Measurements from ENCODE around the gene HSD3B1.
"Not testable (repeated sequence)": the region's sequence is repeated elsewhere in the genome, so short reads cannot be mapped to it uniquely, and the experiment has no call there.

Gene HSD3B1

GRCh38 chr1:119532324-119532910 is 25.4 kb downstream of the HSD3B1 start:
- Mint-ChIP-seq H3K4me1 (no peaks in the 10 kb centered on the region), H3K27me3 (peaks cover 5% of the 10 kb centered on the region), H3K36me3 (ENCODE audit: low read depth) (no peaks in the 10 kb centered on the region), H3K9me3 (peaks cover 8% of the 10 kb centered on the region), H3K4me3 (no peak overlapping the region), H3K27ac (no peak overlapping the region)
- DNase-seq = no peak
- no peak for ATAC-seq

DNA sequence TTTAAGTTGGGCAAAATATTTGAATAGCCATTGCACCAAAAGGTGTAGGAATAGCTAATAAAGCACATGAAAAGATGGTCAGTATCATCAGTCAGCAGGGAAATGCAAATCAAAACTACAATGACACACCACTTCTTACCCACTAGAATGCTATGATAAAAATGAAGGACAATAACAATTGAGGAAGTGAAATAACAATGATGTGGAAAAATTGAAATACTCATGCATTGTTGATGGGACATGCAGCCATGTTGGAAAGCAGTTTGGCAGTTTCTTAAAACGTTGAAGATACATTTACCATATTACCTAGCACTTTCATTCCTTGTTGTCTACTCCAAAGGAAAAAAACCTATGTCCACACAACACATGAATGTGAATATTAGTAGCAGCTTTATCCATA is 28.4 kb downstream of the HSD3B1 start:
- no peak for ATAC-seq

GRCh38 chr1:119537966-119538365 is 31.0 kb downstream of the HSD3B1 start:
- no peaks in the 10 kb centered on the region for H3K4me1 Mint-ChIP-seq
- ATAC-seq = no peak
- no peaks in the 10 kb centered on the region for H3K9me3 Mint-ChIP-seq
- DNase-seq = no peak
- no peak overlapping the region for H3K4me3 Mint-ChIP-seq
- H3K36me3 Mint-ChIP-seq (ENCODE audit: low read depth) = no peaks in the 10 kb centered on the region
- H3K27ac Mint-ChIP-seq = no peak overlapping the region
- H3K27me3 Mint-ChIP-seq = peaks cover 5% of the 10 kb centered on the region

More for the DNA sequence above, 28.4 kb downstream of the HSD3B1 start:
- no peaks in the 10 kb centered on the region for H3K4me1 Mint-ChIP-seq
- peaks cover 5% of the 10 kb centered on the region for H3K9me3 Mint-ChIP-seq
- H3K27ac Mint-ChIP-seq = no peak overlapping the region
- H3K27me3 Mint-ChIP-seq = peaks cover 5% of the 10 kb centered on the region
- H3K36me3 Mint-ChIP-seq (ENCODE audit: low read depth) = no peaks in the 10 kb centered on the region
- no peak overlapping the region for H3K4me3 Mint-ChIP-seq
- no peak for DNase-seq

DNA sequence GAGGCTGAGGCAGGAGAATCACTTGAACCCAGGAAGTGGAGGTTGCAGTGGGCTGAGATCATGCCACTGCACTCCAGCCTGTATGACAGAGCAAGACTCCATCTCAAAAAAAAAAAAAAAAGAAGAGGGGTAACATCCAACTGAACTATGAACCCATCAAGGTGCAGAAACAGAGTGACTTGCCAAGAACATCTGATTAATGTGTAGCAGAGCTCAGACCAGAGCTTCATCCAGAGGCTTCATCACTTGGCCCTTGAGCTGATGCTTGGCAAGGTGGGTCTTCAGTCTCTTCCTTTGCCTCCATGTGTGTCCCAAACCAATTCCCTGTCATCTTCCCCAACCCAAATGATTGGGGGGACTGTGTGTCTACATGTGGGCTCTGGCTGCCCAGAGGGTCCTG is 32.6 kb downstream of the HSD3B1 start:
- Mint-ChIP-seq H3K9me3 (no peaks in the 10 kb centered on the region), H3K4me3 (no peak overlapping the region), H3K4me1 (no peaks in the 10 kb centered on the region), H3K36me3 (ENCODE audit: low read depth) (no peaks in the 10 kb centered on the region), H3K27me3 (peaks cover 7% of the 10 kb centered on the region), H3K27ac (no peak overlapping the region)
- ATAC-seq = no peak
- DNase-seq = no peak

DNA sequence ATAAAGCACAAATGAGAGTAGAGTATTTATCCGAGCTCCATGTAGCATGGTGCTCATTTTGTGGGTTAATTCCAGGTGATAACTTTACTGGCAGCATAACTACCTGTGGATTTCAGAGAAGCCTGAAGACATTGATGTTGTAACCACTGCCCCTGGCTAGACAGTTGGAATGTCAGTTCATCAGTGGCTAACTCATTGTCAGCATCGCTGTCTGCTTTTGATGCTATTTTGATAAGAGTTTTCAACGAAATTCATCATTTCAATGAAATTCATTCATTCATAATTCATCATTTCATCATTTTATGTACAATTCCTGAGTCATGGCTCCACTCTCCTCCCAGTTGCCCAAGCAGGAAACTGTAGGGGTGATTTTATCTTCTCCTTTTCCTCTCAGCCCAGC is 34.4 kb downstream of the HSD3B1 start:
- Mint-ChIP-seq H3K36me3 (ENCODE audit: low read depth) (no peaks in the 10 kb centered on the region), H3K27me3 (peaks cover 7% of the 10 kb centered on the region), H3K4me3 (no peak overlapping the region), H3K27ac (no peak overlapping the region), H3K4me1 (no peaks in the 10 kb centered on the region), H3K9me3 (no peaks in the 10 kb centered on the region)
- DNase-seq = no peak
- no peak for ATAC-seq

DNA sequence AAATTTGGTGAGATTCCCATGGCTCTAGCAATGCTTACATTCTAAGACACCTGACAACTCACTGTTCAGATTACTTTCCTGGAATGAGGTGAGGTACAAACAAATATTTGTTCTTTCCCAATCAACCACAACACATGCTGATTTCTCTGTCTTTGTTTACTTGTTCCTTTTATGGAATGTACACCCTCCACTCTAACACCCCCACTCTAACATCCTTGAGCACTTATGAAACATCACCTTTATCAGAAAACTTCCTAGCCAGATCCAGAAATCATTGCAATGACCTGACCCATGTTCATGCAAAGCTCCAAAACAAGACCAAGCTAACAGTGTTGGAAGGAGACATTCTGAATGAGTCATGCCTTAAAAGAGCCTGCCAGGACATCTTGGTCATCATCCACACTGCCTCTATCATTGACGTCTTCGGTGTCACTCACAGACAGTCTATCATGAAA is 35.5 kb downstream of the HSD3B1 start:
- H3K9me3 Mint-ChIP-seq = no peaks in the 10 kb centered on the region
- H3K4me3 Mint-ChIP-seq = no peak overlapping the region
- H3K36me3 Mint-ChIP-seq (ENCODE audit: low read depth) = no peaks in the 10 kb centered on the region
- peaks cover 7% of the 10 kb centered on the region for H3K27me3 Mint-ChIP-seq
- DNase-seq (no peak), ATAC-seq (no peak)
- H3K27ac Mint-ChIP-seq = no peak overlapping the region
- H3K4me1 Mint-ChIP-seq = no peaks in the 10 kb centered on the region

DNA sequence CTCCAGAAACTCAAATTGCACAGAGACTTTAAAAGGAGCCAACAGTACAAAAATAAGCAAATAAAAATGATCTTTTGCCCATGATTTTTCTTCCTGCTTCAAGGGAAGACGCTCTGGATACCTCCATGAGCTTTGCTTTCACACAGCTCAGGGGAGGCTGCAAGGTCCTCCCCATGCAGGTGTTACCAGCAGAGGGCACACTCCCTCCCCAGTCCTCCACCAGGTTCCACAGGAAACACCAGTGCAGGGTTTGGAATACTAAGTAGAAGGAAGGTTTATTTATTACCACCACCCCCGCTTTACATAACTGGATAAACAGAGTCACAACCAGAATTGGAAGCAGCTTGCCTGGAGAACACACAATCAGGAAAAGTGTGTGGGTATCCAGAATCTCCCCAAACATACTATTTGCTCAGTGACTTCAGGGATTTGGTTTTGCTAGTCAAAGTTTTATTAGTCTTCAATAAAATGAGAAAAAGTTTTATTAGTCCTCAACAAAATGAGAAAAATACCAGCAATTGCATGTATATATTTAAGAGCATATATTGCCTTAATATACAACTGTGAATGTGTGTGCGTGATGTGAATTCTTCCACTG is 37.3 kb downstream of the HSD3B1 start:
- H3K27me3 Mint-ChIP-seq = peaks cover 7% of the 10 kb centered on the region
- no peak for DNase-seq
- no peaks in the 10 kb centered on the region for H3K4me1 Mint-ChIP-seq
- H3K27ac Mint-ChIP-seq = no peak overlapping the region
- H3K4me3 Mint-ChIP-seq = no peak overlapping the region
- no peaks in the 10 kb centered on the region for H3K36me3 Mint-ChIP-seq (ENCODE audit: low read depth)
- no peaks in the 10 kb centered on the region for H3K9me3 Mint-ChIP-seq
- no peak for ATAC-seq

DNA sequence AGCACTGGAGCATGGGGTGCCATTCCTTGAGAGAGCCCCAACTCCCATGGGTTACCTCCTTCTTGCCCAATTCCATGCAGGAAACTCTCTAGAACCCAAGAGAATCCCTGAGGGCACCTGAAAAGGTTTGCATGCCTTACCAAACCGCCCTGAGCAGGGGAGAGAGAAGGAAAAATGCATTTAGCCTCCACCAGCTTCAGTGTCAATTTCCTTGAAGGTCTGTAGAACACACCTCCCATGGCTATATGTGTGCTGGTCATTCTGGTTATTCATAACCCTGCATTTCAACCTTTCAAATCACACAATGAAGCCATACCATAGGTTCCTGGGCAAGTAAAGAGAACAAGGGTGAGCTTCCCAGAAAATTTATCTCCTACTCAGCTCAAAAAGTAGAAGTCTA is 39.6 kb downstream of the HSD3B1 start:
- H3K9me3 Mint-ChIP-seq = no peaks in the 10 kb centered on the region
- no peak overlapping the region for H3K4me3 Mint-ChIP-seq
- peaks cover 7% of the 10 kb centered on the region for H3K27me3 Mint-ChIP-seq

GRCh38 chr1:119547306-119547705 is 40.3 kb downstream of the HSD3B1 start:
- H3K27me3 Mint-ChIP-seq = peaks cover 7% of the 10 kb centered on the region
- H3K4me1 Mint-ChIP-seq = no peaks in the 10 kb centered on the region
- no peaks in the 10 kb centered on the region for H3K9me3 Mint-ChIP-seq
- DNase-seq (no peak), ATAC-seq (no peak)
- no peak overlapping the region for H3K27ac Mint-ChIP-seq
- no peak overlapping the region for H3K4me3 Mint-ChIP-seq
- H3K36me3 Mint-ChIP-seq (ENCODE audit: low read depth) = no peaks in the 10 kb centered on the region

More for the DNA sequence above, 39.6 kb downstream of the HSD3B1 start:
- Mint-ChIP-seq H3K36me3 (ENCODE audit: low read depth) (no peaks in the 10 kb centered on the region), H3K4me1 (no peaks in the 10 kb centered on the region), H3K27ac (no peak overlapping the region)
- ATAC-seq (no peak), DNase-seq (no peak)

GRCh38 chr1:119547805-119548204 is 40.8 kb downstream of the HSD3B1 start:
- no peak for ATAC-seq
- no peak for DNase-seq
- Mint-ChIP-seq H3K9me3 (no peaks in the 10 kb centered on the region), H3K4me3 (no peak overlapping the region), H3K27me3 (peaks cover 2% of the 10 kb centered on the region), H3K36me3 (ENCODE audit: low read depth) (no peaks in the 10 kb centered on the region), H3K4me1 (no peaks in the 10 kb centered on the region), H3K27ac (no peak overlapping the region)

DNA sequence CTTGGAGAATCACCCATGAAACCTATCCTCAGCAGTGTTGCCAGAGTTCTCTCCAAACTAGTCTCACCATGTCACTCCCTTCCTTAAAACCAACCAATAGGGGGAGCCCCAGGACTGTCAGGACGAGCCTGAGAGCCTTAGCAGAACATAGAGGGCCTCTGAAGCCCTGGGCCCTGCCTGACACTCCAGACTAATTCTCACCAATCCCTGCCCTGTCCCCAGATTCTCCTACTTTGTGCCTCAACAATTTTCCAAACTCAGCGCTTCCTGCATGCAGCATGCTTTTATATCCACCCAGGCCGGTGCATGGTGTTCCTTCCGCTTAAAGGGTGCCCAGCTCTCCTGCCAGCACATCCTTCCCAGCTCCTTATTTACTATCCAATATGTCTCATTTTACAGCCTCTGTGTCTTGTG is 42.7 kb downstream of the HSD3B1 start:
- ATAC-seq = no peak
- H3K4me1 Mint-ChIP-seq = no peaks in the 10 kb centered on the region
- no peaks in the 10 kb centered on the region for H3K27me3 Mint-ChIP-seq
- H3K36me3 Mint-ChIP-seq (ENCODE audit: low read depth) = no peaks in the 10 kb centered on the region
- peak; percentile 10 for DNase-seq
- no peak overlapping the region for H3K4me3 Mint-ChIP-seq
- no peaks in the 10 kb centered on the region for H3K9me3 Mint-ChIP-seq
- H3K27ac Mint-ChIP-seq = no peak overlapping the region

DNA sequence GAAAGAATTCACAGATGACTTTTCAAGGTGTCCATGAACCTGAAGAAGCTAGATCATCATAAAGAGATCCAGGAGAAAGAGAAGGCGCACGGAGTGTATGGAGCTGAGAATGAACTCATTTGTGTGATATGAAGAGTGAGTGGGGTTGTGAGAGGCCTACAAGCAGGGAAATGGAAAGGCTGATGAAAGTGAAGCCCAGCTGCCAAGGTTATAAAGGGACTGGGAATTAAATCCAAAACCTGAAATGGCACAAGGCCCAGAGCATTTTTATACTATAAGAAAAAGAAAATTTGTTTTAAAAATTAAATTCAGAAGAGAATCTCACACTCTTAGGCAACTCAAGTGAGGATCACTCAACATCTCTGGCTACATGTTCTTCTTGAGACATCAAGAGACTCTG is 43.4 kb downstream of the HSD3B1 start:
- no peaks in the 10 kb centered on the region for H3K36me3 Mint-ChIP-seq (ENCODE audit: low read depth)
- no peak overlapping the region for H3K4me3 Mint-ChIP-seq
- no peaks in the 10 kb centered on the region for H3K9me3 Mint-ChIP-seq
- no peaks in the 10 kb centered on the region for H3K27me3 Mint-ChIP-seq
- H3K27ac Mint-ChIP-seq = no peak overlapping the region
- DNase-seq (no peak), ATAC-seq (no peak)
- no peaks in the 10 kb centered on the region for H3K4me1 Mint-ChIP-seq

DNA sequence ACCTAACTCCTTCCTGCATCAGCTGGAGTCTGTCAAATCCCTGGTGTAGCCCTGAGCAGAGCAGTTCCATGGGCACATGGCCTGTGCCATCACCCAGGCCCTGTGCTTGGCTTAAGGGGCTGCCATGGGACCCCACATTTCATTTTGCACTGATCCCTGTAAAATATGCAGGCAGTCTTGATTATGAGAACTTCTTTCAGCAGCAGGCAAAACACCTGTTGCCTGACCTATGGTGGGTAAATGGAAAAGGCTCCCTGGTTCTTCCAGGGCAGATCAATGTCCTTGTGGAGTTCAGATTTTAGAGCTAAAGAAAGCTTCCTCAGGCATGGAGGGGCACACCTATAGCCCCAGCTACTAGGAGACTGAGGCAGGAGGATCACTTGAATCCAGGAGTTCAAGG is 44.2 kb downstream of the HSD3B1 start:
- no peak overlapping the region for H3K27ac Mint-ChIP-seq
- H3K9me3 Mint-ChIP-seq = no peaks in the 10 kb centered on the region
- H3K27me3 Mint-ChIP-seq = no peaks in the 10 kb centered on the region
- DNase-seq (no peak), ATAC-seq (no peak)
- H3K4me3 Mint-ChIP-seq = no peak overlapping the region
- H3K36me3 Mint-ChIP-seq (ENCODE audit: low read depth) = no peaks in the 10 kb centered on the region
- H3K4me1 Mint-ChIP-seq = no peaks in the 10 kb centered on the region

DNA sequence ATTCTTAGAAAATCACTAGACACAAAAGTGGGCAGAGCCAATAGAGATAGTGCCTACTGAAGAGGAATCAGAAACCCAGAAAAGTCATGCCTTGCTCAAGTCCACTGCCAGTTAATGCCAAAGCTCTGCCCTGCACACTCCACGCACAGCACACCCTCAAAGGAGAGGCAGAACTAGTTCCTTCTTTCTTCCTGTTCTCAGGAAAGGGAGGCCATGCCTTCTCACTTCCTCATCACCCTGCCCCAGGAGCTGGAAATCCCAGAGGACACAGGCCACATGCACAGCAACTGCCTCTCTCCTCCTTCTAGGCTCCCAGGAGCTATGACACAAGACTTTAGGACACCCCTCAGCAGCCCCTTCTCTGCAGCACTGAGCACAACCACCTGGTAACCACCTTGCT is 45.6 kb downstream of the HSD3B1 start:
- H3K36me3 Mint-ChIP-seq (ENCODE audit: low read depth); H3K4me3 Mint-ChIP-seq; H3K27me3 Mint-ChIP-seq; H3K27ac Mint-ChIP-seq; H3K4me1 Mint-ChIP-seq; H3K9me3 Mint-ChIP-seq; DNase-seq; ATAC-seq: not testable (repeated sequence)

DNA sequence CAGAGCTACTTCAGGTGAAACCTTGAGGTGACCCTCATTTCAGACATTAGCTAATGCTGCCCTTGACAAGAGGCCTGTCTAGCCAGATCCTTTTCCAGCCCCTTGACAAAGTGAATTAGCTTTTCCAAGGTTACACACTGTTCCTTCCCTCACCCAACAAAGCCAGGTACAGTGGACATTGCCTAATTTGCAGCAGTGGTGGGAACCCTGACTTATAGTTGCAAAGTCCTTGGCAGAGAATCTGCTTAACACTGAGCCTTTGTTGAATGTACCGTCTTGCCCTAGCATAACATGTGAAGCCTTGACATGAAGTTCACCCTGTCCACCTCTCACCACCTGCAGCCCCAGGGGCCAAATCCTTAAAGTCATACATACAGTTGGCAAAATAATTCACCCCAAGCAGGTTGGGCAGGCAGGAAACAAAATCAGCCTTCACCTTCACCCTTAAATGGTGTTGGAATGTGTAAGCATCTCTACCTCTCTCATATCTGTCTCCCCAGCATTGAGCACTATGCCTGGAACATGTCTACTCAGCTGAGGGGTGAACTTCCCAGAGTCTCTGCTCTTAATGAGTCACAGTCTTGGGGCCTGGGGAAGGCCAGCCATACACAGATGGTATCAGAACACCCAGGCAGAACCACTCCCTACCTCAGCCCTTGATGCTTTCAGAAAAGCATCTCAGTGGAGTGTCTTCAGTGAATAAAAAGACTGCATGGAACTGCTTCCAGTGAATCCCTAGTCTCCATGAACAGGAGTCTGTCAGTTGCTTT is 46.5 kb downstream of the HSD3B1 start:
- H3K4me3 Mint-ChIP-seq; ATAC-seq; H3K36me3 Mint-ChIP-seq (ENCODE audit: low read depth); H3K9me3 Mint-ChIP-seq; H3K27me3 Mint-ChIP-seq; DNase-seq; H3K27ac Mint-ChIP-seq; H3K4me1 Mint-ChIP-seq: not testable (repeated sequence)

All from activated naive CD8-positive, alpha-beta T cell treated with anti-CD3 and anti-CD28 coated beads, Interleukin-2, amount 50 U/mL, for 24 hours (primary cell).